Left ventricle myocardium inferior (tissue), 1 donor: Measurements from ENCODE around the gene PLAC9. TPM values are rescaled to one million over a fixed set of nuclear protein-coding genes. Genes with fewer than 3 reads are reported as not detected.

Experiments used
- DNase-seq: peaks from one replicate; pipeline ENCODE4 v3.0.0-alpha.2; 2020
- H3K27ac ChIP-seq: fragments of 200-600 bp; replicated peaks from 2 replicates; pipeline ENCODE4 v1.8.0; 2021
- H3K27me3 ChIP-seq: fragments of 200-600 bp; 2 replicates; pipeline ENCODE4 v1.8.0; 2021; ENCODE audit warnings: low read depth
- H3K36me3 ChIP-seq: fragments of 200-600 bp; 2 replicates; pipeline ENCODE4 v1.8.0; 2021
- H3K4me1 ChIP-seq: fragments of 200-600 bp; 2 replicates; pipeline ENCODE4 v1.8.0; 2021
- H3K4me3 ChIP-seq: fragments of 200-600 bp; 2 replicates; pipeline ENCODE4 v1.8.0; 2021; ENCODE audit warnings: mild to moderate bottlenecking, moderate library complexity
- H3K9me3 ChIP-seq: fragments of 200-600 bp; replicated peaks from 2 replicates; pipeline ENCODE4 v1.8.0; 2021
- intact Hi-C: fragments of 100-400 bp; cut with micrococcal nuclease; formaldehyde crosslinking; loops from one replicate; pipeline ENCODE4 v1.11.0; 2022
- total RNA-seq: library from RNA; stranded (reverse); fragmentation: NEBNext Ultra II Directional; extraction: Animal tissue kit (Norgen Biotek cat#: 25700); gene quantifications from one replicate; pipeline ENCODE4 v1.2.1, GENCODE V29; 2021
- TF ChIP-seq, protein P1 (sequence below): fragments of 200-600 bp; IDR thresholded peaks from 2 replicates; pipeline ENCODE4 v1.8.0; 2021; ENCODE audit warnings: antibody characterized with exemption, mild to moderate bottlenecking, borderline replicate concordance
- donor health status: DM: no; HTN: yes; CAD: no; lungs with severe emphysema.

PLAC9 gene
- total RNA-seq, 1 donor from 2014 or later: 34.3 TPM

DNA sequence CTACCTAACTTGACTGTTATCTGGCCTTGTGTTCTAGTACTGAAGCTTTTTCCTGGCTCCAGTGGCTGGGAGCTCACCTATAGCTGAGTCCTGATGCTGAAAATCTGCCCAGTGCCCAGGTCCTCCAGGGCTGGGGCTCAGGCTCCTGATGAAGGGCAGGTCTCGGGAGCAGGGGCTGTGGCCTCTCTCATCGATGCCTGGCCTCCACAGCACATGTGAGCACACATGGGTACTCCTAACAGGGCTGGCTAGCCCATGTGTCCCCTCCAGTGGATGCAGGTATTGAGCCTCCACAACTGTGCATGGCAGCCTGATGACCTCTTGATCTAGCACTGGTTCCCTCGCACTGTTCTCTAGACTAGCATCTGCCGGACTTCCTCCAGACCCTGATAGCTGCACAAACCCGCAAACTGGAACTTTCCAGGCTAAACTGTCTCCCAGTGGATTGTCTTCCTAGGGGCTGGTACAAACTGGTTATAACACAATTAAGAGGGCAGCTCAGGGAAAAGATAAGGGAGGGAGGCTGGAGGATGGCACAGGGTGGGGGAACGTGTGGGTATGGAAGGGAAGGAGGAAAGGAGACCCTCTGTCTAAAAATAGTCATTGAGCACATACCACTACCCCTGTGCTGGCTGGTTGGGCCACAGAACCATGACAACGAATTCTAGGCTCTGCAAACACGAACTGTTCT, 35.1 kb downstream of the PLAC9 start:
- TF ChIP-seq, protein P1, sequence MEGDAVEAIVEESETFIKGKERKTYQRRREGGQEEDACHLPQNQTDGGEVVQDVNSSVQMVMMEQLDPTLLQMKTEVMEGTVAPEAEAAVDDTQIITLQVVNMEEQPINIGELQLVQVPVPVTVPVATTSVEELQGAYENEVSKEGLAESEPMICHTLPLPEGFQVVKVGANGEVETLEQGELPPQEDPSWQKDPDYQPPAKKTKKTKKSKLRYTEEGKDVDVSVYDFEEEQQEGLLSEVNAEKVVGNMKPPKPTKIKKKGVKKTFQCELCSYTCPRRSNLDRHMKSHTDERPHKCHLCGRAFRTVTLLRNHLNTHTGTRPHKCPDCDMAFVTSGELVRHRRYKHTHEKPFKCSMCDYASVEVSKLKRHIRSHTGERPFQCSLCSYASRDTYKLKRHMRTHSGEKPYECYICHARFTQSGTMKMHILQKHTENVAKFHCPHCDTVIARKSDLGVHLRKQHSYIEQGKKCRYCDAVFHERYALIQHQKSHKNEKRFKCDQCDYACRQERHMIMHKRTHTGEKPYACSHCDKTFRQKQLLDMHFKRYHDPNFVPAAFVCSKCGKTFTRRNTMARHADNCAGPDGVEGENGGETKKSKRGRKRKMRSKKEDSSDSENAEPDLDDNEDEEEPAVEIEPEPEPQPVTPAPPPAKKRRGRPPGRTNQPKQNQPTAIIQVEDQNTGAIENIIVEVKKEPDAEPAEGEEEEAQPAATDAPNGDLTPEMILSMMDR: no peak
- H3K27me3 ChIP-seq: no peaks in the 10 kb centered on the region
- no peak for DNase-seq
- peaks cover 100% of the 10 kb centered on the region for H3K4me1 ChIP-seq
- H3K9me3 ChIP-seq: no peaks in the 10 kb centered on the region
- peak overlapping the region; percentile 85 for H3K27ac ChIP-seq
- peaks cover 83% of the 10 kb centered on the region for H3K36me3 ChIP-seq
- H3K4me3 ChIP-seq: no peak overlapping the region
- intact Hi-C loops: no loop called here

DNA sequence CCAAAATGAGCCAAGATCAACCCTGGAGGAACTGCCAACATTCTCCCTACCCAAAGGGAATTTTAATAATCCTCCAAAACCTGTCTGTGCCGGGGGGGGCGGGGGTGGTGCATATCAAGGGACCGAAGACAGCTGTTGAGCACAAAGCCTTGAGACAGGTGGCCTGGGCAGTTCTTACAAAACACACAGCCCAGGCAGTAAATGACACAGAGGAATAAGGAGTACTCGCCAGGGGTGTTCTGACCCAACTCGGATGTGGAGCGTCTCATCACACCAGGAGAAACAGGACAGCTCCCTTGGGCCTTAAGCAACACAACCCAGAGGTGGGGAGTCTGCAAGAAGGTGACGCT, 35.6 kb downstream of the PLAC9 start:
- Histone ChIP-seq H3K36me3 (peaks cover 82% of the 10 kb centered on the region), H3K27me3 (no peaks in the 10 kb centered on the region), H3K27ac (peak overlapping the region; percentile 85), H3K9me3 (no peaks in the 10 kb centered on the region), H3K4me1 (peaks cover 100% of the 10 kb centered on the region), H3K4me3 (no peak overlapping the region)
- DNase-seq: no peak
- intact Hi-C loops: no loop called here
- TF ChIP-seq, protein P1: no peak

DNA sequence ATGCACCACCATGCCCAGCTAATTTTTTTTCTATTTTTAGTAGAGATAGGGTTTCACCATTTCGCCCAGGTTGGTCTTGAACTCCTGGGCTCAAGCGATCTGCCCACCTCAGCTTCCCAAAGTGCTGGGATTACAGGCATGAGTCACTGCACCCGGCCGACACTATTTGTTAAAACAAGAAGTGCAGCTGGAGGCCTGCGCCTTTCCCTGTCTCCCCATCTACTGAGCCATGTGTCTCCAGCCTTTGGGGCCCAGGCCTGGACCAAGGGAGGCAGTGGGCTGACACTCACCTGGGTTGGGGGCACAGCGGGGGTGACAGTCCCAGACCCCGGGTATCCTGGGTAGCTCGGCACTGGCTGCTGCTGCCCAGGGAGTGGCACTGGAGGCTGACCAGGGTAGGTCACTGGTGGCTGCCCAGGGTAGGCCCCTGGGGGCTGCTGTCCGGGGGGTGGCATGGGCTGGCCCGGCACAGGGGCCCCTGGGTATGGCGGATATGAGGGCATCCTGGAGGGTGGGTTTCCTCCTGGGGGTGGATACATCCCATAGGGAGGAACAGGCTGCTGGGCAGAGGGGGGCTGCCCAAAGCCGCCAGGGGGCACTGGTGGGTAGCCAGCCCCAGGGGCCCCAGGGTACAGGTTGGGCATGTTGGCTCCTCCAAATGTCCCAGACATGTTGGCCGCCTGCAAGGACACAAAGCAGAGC, 36.3 kb downstream of the PLAC9 start:
- TF ChIP-seq, protein P1: peak; percentile 34
- H3K9me3 ChIP-seq: no peaks in the 10 kb centered on the region
- no peaks in the 10 kb centered on the region for H3K27me3 ChIP-seq
- H3K36me3 ChIP-seq: peaks cover 75% of the 10 kb centered on the region
- no peak overlapping the region for H3K4me3 ChIP-seq
- peak overlapping the region; percentile 85 for H3K27ac ChIP-seq
- intact Hi-C loops: no loop called here
- peaks cover 100% of the 10 kb centered on the region for H3K4me1 ChIP-seq
- DNase-seq: no peak

DNA sequence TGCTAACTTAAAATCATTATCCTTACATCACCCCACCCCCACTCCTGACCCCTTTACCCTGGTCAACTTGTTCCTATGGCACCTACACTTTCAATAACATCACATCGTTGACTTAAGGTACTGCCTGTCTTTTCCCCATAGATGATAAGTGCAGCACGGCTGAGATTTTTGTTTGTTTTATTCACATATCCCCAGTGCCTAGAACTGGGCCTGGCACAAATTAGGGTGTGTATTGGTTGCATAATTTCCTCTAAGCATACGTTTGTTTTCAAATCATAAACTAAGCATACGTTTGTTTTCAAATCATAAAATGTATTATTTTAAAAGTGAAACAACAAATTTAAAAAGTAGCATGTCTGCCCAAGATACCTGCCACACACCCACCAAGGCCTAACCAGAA, 37.5 kb downstream of the PLAC9 start:
- Histone ChIP-seq H3K4me3 (no peak overlapping the region), H3K4me1 (peaks cover 100% of the 10 kb centered on the region), H3K27ac (peak overlapping the region; percentile 85), H3K36me3 (peaks cover 63% of the 10 kb centered on the region), H3K27me3 (no peaks in the 10 kb centered on the region), H3K9me3 (no peaks in the 10 kb centered on the region)
- no peak for DNase-seq
- TF ChIP-seq, protein P1: no peak
- intact Hi-C loops: no loop called here

DNA sequence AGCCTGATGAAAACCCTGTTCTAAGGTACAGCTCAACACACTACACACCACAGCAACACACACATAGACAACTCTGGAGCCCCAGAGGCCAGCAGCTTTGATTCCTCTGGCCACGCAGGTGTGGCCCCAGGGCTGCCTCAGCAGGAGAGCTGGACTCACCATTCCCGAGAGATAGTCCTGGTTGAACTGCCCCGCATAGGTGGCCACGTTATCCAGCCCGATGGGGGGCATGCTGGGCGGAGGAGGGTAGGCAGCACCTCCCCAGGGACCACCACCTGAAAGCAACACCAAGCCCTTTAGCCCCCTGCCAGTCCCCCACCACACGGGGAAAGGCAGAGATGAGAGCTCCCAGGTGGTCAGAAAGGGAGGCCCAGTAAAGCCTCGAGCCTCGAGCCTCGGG, 38.1 kb downstream of the PLAC9 start:
- no peak for DNase-seq
- Histone ChIP-seq H3K36me3 (peaks cover 57% of the 10 kb centered on the region), H3K9me3 (no peaks in the 10 kb centered on the region), H3K27me3 (no peaks in the 10 kb centered on the region), H3K4me3 (no peak overlapping the region), H3K4me1 (peaks cover 100% of the 10 kb centered on the region), H3K27ac (peak overlapping the region; percentile 11)
- TF ChIP-seq, protein P1: no peak
- intact Hi-C loops: no loop called here
